GM12891 (cell line): ENCODE data around the gene EEF2K.
"Not testable (repeated sequence)": the region's sequence is repeated elsewhere in the genome, so short reads cannot be mapped to it uniquely, and the experiment has no call there.

Source experiments
- DNase-seq: peaks from one replicate; pipeline ENCODE4 v3.0.0; 2011; ENCODE audit warnings: low spot score; ENCODE audit not compliant: insufficient read length
- FAIRE-seq: peaks from 2 replicates; lab custom pipeline; 2011; peaks lifted over from hg19 to GRCh38; lab: Jason Lieb, UNC
- PAX5 ChIP-seq: IDR thresholded peaks from 2 replicates; pipeline ENCODE4 v1.6.1; 2011; ENCODE audit warnings: low read length, moderate library complexity, mild to moderate bottlenecking; ENCODE audit not compliant: insufficient read depth, severe bottlenecking
- POLR2A ChIP-seq: IDR thresholded peaks from 2 replicates; pipeline ENCODE4 v1.6.1; 2011; ENCODE audit warnings: low read depth, low read length, control low read depth
- POLR2AphosphoS5 ChIP-seq: IDR thresholded peaks from 2 replicates; pipeline ENCODE4 v1.6.1; 2011; ENCODE audit warnings: low read depth, low read length, control low read depth
- POU2F2 ChIP-seq: IDR thresholded peaks from 2 replicates; pipeline ENCODE4 v1.6.1; 2011; ENCODE audit warnings: low read depth, mild to moderate bottlenecking, control low read depth, low read length, moderate library complexity
- SPI1 ChIP-seq: IDR thresholded peaks from 2 replicates; pipeline ENCODE4 v1.6.1; 2011; ENCODE audit warnings: low read depth, low read length, control low read depth
- TAF1 ChIP-seq: IDR thresholded peaks from 2 replicates; pipeline ENCODE4 v1.6.1; 2011; ENCODE audit warnings: low read depth, low read length, control low read depth

Gene EEF2K

GRCh38 chr16:22195695-22196558 lies 10.2 kb upstream of the EEF2K start:
- FAIRE-seq (peak; percentile 64), DNase-seq (no peak)
- TF ChIP-seq POLR2AphosphoS5 (no peak), POU2F2 (peak; percentile 80; the same call in 1 of the 2 replicates), TAF1 (0 out of 2 replicates have a peak, but pooled peaks have one; percentile 43), POLR2A (peak; percentile 80), SPI1 (no peak), PAX5 (no peak)

GRCh38 chr16:22196559-22197168 lies 9.4 kb upstream of the EEF2K start:
- not testable (repeated sequence) for DNase-seq, FAIRE-seq

GRCh38 chr16:22198547-22199293 lies 7.4 kb upstream of the EEF2K start:
- TF ChIP-seq PAX5, result no peak
- no peak for TF ChIP-seq POLR2AphosphoS5
- no peak for TF ChIP-seq POLR2A
- no peak for TF ChIP-seq TAF1
- TF ChIP-seq SPI1, result no peak
- no peak for TF ChIP-seq POU2F2
- DNase-seq, result no peak
- peak; percentile 45 for FAIRE-seq

DNA sequence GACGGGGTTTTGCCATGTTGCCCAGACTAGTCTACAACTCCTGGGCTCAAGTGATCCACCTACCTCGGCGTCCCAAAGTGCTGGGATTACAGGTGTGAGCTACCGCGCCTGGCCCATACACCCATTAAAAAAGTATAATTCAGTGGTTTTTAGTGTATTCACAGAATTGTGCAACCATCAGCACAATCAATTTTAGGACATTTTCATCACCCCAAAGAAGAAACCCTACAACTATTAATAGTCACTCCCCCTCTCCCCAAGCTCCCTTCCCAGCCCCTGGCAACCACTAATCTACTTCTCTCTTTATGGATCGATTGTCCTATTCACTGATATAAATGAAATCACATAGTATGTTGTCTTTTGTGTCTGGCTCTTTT lies 3.8 kb upstream of the EEF2K start:
- TF ChIP-seq PAX5, result no peak
- DNase-seq, result no peak
- no peak for FAIRE-seq

DNA sequence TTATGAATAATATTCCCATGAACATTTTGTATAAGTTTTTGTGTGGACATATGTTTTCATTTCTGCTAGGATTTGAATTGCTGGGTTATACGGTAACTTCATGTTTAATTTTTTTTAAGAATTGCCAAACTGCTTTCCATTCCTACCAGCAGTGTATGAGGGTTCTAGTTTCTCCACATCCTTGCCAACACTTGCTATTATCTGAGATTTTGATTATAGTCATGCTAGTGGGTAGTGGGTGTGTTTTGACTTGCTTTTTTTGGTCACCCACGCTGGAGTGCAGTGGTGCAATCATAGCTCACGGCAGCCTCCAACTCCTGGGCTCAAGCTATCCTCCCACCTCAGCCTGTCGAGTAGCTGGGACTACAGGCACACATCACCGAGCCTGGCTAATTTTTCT lies 3.0 kb upstream of the EEF2K start:
- no peak for TF ChIP-seq SPI1
- FAIRE-seq (no peak), DNase-seq (no peak)

GRCh38 chr16:22204091-22204655 lies 1.9 kb upstream of the EEF2K start:
- TF ChIP-seq POU2F2, result no peak
- TF ChIP-seq PAX5, result no peak
- TF ChIP-seq TAF1, result no peak
- TF ChIP-seq SPI1, result no peak
- no peak for TF ChIP-seq POLR2AphosphoS5
- TF ChIP-seq POLR2A, result no peak
- DNase-seq, result no peak
- no peak for FAIRE-seq

DNA sequence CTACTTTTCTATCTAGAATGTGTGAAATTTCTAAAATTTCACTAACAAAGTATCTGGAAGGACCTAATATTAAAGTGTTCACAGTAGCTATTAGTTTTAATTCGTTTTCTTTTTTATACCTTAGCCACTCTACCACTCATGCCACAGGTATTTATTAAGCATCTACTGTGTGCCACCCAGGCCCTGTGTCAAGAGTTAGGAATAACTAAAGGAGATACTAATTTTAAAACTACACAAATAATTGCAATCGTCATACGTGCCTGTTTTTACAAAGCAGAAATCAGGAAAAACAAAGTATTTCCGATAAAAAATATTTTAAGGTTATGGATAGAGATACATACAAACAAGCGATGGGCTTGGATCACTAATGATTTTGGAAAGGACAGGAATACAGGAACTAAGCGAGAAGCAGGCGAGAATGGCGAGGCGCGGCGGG lies 483 bp upstream of the EEF2K start:
- FAIRE-seq, result no peak
- no peak for TF ChIP-seq TAF1
- TF ChIP-seq POLR2AphosphoS5, result no peak
- TF ChIP-seq SPI1, result no peak
- TF ChIP-seq POU2F2, result no peak
- no peak for TF ChIP-seq PAX5
- TF ChIP-seq POLR2A, result no peak
- DNase-seq, result no peak

- DNase-seq (no peak), FAIRE-seq (no peak)
Observed at GRCh38 chr16:22206842-22207714, 1.0 kb downstream of the EEF2K start.

DNA sequence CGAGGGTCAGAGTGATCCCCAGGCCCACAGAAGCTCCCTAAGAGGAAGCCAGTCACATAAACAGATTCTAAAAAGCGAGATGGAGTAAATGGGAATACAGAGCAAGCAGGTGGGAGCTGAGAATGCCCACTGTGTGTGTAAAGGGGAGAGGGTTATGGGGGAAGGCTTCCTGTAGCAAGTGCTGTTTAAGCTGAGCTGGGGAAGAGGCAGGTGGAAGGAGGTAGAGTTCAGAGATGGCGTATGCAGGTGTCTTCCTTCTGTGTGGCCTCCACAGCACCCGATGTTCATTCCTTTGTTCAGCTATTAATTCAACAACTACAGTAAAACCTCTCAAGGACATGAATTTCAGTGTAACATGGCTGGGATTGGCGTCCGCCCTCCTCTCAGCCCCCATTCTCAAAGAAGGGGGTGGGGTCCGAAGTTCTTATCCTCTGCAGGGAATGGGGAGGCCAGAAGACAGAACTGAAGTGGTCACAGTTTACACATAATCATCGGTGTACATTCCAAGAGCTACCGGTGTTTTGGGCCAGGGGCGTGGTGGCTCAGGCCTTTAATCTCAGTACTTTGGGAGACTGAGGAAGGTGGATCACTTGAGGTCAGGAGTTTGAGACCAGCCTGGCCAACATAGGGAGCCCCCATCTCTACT lies 1.8 kb downstream of the EEF2K start:
- FAIRE-seq (no peak), DNase-seq (no peak)
- TF ChIP-seq PAX5 (no peak), POLR2AphosphoS5 (no peak), SPI1 (no peak), POU2F2 (no peak), POLR2A (no peak), TAF1 (no peak)

More at GRCh38 chr16:22206842-22207714, 1.0 kb downstream of the EEF2K start:
- 0 out of 2 replicates have a peak, but pooled peaks have one; percentile 8 for TF ChIP-seq TAF1
- no peak; the same call in 1 of the 2 replicates for TF ChIP-seq POLR2A
- no peak for TF ChIP-seq PAX5
- 0 out of 2 replicates have a peak, but pooled peaks have one; percentile 38 for TF ChIP-seq POU2F2
- peak; percentile 94 for TF ChIP-seq SPI1
- no peak for TF ChIP-seq POLR2AphosphoS5
